Muscle of back (tissue), 13 donors: ENCODE results near the gene ARFIP1. TPM values are rescaled to one million over a fixed set of nuclear protein-coding genes. Genes with fewer than 3 reads are reported as not detected.
"Not testable (repeated sequence)": the region's sequence is repeated elsewhere in the genome, so short reads cannot be mapped to it uniquely, and the experiment has no call there.

Experiments
- DNase-seq, 3 donors: peaks; one replicate each; pipeline versions ENCODE4 v3.0.0 to v3.0.0-alpha.2; 2013
- long read RNA-seq, 9 donors: transcript quantifications; one replicate each; lab custom pipeline, GENCODE V29; 2026
- polyA plus RNA-seq, 10 donors: library from polyadenylated mRNA; unstranded; fragments of 120-200 nt; gene quantifications; one replicate each; pipeline ENCODE4 v1.2.1, GENCODE V29; 2013; ENCODE audit not compliant: insufficient read length in 10 of 10

Gene ARFIP1, protein sequence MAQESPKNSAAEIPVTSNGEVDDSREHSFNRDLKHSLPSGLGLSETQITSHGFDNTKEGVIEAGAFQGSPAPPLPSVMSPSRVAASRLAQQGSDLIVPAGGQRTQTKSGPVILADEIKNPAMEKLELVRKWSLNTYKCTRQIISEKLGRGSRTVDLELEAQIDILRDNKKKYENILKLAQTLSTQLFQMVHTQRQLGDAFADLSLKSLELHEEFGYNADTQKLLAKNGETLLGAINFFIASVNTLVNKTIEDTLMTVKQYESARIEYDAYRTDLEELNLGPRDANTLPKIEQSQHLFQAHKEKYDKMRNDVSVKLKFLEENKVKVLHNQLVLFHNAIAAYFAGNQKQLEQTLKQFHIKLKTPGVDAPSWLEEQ
- polyA plus RNA-seq: 10 to 100 TPM; 17.3 to 27.0 (median 20.9) TPM
- long read RNA-seq, donor 1, partial matches to known transcripts: 10 of 10 reads
- long read RNA-seq, donor 1, other reads (novel, unspliced or antisense): 0 of 10 reads
- long read RNA-seq, donor 2, partial matches to known transcripts: 0 of 3 reads
- long read RNA-seq, donor 2, other reads (novel, unspliced or antisense): 0 of 3 reads
- long read RNA-seq, donor 3: 0 reads
- long read RNA-seq, donor 4, partial matches to known transcripts: 16 of 18 reads
- long read RNA-seq, donor 4, other reads (novel, unspliced or antisense): 0 of 18 reads
- long read RNA-seq, donor 5, partial matches to known transcripts: 0 of 6 reads
- long read RNA-seq, donor 5, other reads (novel, unspliced or antisense): 0 of 6 reads
- long read RNA-seq, donor 6, partial matches to known transcripts: 15 of 18 reads
- long read RNA-seq, donor 6, other reads (novel, unspliced or antisense): 0 of 18 reads
- long read RNA-seq, donor 7, partial matches to known transcripts: 7 of 8 reads
- long read RNA-seq, donor 7, other reads (novel, unspliced or antisense): 0 of 8 reads
- long read RNA-seq, donor 8, partial matches to known transcripts: 0 of 3 reads
- long read RNA-seq, donor 8, other reads (novel, unspliced or antisense): 0 of 3 reads
- long read RNA-seq, donor 9: 0 reads

DNA sequence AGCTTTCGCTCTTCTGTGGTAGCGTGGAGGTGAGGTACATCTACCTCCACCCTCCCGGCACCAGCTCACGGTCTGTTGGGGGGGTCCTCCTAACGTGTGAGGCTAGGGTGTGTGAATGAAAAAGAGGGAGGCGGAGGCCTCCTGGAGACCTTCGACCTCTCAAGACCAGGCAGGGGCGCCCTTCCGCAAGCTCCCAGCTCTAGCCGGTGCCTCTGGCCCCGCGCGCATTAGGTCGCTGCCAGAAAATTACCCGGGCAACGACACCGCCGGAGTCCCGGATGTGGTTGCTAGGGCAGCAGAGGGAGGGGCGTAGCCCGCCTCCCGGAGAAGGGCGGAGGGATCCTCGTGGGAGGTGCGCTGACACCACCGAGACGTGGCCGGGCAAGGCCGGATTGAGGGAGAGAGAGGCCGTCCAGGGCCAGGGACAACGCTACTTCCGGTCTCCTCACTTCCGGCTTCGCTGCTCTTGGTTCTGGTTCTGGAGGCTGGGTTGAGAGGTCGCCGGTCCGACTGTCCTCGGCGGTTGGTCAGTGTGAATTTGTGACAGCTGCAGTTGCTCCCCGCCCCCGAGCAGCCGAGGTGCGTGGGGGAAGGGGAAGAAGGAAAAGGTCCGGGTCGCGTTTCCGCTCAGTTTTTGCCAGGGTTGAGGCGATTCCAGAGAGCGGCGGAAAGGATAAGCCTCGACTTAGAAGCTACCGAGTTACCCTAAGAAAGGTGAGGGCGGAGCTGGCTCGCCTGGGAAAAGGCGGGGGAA lies at the start of gene ARFIP1, which contains the start of gene TIGD4:
Gene ARFIP1 (plus strand): TSS at position 442 of the 754 bp plus-strand sequence. CDS start 49,680 bp downstream, outside the sequence.
Gene TIGD4 (minus strand): TSS at position 218 of the 754 bp plus-strand sequence. CDS start 8,726 bp downstream, outside the sequence.
- peak; percentile 96 to 99 (median 98) for DNase-seq

DNA sequence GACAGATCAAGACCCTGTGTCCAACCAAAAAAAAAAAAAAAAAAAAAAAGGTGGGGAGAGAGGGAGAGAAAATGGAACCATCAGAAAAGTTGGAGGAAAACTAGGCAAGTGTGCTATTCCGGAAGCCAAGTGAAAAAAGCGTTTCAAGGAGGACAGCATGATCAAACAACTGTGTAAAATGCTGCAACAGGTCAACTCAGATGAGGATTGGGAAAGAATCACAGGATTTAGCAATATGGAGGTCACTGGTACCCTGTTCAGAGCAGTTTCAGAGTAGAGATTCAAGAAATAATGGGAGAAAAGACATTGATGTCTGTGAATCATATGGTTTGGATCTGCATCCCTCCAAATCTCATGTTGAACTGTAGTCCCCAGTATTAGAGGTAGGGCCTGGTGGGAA lies 47.8 kb upstream of the ARFIP1 start:
- DNase-seq: no peak

DNA sequence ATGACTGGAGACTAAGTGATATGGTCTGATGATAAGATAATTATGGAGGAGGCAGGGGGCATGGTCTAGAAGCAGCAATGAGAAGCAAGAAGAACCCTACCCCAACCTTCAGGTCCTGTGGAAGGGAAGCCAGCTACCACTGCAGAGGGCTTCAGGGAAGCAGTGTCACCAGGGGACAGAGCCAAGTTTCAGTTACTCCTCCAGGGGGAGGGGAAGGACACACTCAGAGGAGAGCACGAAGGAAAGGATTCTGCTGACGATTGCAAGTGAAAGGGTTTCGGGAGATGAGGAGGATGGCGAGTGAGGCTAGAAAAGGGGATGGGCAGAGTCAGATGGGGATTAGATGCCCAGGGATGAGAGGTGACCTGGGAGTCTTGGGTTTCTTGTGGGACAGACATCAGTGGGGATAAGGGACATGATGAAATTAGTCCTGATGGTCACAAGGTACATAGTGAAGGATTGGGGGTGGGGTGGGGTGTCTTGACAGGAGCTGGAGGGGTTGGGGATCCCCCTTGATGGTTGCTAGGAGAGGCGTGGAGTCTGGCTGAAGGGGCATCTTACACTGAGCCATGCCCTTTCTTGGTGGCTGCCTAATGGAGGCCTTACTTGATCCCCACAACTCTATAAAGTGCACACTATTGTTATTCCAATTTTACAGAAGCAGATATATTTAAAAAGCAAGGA lies 45.6 kb upstream of the ARFIP1 start:
- no peak for DNase-seq

DNA sequence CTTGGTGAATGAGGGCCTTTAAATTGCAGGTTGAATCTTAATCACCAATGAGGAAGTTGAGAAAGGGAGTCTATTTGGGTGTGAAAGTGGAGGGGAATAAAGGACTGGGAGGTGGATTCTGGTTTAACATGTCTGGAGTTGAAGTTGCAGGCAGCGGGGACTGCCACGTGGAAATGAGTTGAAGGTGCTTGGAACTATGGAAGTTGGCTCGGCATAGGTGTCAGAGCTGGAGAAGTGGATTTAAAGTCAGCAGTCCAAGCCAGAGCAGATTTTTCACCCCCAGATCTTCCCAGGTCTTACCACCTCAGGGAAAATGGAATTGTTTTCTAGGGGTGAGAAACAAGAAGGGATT lies 45.1 kb upstream of the ARFIP1 start:
- DNase-seq: no peak

DNA sequence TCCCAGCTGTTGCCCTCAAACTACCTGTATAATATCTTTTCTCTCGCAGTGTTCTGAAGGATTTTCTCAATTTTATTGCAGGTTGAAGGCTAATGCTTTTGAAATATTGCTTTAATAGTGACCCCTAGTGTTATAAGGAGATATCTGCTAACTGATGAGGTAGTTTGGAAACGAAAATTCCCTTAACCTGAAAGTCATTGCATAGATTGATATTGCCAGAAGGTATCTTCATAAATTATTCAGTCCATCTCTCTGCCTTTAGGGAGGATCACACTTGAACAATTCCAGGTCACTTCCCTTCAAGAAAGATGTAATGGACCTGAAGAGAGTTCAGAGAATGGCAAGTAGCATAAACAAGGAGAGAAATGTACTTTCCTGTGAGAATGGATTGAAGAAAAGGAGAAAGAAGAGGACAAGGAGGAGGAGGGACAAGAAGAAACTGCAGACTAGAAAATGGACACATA lies 44.3 kb upstream of the ARFIP1 start:
- DNase-seq: peak in 1 of 3 donors; percentile 24

DNA sequence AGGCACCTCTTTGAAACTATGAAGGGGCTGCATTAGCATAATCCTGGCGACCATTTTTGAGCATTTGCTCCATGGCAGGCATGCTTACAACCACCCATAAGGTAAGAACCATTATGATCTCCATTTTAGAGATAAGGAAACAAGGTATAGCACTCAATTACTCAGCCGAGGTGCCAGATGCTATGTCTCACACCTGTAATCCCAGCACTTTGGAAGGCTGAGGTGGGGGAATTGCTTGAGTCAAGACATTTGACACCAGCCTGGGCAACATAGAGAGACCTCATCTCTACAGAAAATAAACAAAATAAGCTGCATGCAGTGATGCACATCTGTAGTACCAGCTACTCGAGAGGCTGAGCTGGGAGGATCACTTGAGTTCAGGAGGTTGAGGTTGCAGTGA lies 43.8 kb upstream of the ARFIP1 start:
- no peak for DNase-seq

DNA sequence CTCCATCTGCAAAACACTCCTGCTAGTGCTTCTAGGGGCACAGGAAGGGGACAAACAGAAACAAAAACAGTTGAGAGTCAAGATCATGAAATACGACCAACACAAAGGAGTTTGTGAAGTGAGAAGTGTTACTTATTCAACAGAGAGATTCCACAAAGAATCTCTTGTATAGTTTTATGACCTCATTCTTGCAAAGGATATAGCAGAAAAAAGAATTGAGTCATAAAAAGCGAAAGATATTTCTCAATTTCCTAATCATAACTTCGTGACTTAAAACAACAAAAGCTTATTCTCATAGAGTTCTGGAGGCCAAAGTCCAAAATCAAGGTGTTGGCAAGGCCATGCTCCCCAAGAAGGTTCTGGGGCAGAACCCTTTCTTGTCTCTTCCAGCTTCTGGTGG lies 40.9 kb upstream of the ARFIP1 start:
- DNase-seq: no peak

DNA sequence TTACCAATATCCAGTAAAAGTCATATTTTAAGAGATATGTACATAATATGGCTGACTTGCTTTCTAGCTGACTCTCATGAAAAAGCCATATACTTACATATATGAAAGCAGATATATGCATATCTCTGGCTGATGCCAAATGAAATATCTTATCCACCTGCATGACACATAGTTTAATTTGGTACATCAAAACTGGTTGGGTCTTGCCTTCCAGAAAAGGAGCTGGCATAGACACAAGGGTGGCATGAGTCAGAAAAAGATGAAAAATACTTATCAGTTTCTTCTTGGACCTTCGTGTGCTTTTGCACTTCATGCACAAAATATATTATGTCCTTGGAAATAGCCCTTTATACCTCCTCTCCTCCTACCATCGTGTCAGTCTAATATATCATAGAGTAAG lies 32.3 kb upstream of the ARFIP1 start:
- no peak for DNase-seq

DNA sequence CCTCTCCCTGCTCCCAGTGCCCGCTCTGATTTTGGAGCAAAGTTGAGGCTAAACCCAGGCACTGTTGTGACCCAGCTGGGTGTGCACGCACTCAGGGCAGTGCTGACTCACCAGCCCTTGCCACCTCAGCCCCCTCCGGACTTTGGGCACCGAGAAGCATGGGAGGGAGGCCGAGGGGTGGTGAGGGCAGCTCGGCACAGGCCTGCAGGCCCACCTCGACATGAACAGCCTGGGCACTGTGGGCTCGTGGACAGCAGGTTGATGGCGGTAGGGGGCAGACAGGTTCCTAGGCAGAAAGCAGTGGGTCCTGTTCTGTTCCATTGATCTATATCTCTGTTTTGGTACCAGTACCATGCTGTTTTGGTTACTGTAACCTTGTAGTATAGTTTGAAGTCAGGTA lies 31.1 kb upstream of the ARFIP1 start:
- no peak for DNase-seq

DNA sequence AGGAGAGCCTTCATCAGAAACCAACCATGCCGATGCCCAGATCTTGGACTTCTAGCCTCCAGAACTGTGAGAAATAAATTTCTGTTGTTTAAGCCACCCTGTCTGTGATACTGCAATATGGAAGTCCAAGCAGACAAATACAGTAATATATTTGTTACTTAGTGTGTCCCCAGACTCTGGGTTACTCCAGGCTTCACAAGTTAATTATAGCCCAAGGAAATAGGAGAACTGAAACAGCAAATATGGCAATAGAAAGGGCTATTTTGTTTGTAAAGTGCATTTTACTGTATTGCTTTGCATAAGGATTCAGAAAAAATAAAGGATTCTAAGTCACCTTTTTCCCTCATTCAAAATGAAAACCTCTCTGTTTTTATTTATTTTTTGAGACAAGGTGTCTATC lies 16.0 kb upstream of the ARFIP1 start:
- no peak for DNase-seq

DNA sequence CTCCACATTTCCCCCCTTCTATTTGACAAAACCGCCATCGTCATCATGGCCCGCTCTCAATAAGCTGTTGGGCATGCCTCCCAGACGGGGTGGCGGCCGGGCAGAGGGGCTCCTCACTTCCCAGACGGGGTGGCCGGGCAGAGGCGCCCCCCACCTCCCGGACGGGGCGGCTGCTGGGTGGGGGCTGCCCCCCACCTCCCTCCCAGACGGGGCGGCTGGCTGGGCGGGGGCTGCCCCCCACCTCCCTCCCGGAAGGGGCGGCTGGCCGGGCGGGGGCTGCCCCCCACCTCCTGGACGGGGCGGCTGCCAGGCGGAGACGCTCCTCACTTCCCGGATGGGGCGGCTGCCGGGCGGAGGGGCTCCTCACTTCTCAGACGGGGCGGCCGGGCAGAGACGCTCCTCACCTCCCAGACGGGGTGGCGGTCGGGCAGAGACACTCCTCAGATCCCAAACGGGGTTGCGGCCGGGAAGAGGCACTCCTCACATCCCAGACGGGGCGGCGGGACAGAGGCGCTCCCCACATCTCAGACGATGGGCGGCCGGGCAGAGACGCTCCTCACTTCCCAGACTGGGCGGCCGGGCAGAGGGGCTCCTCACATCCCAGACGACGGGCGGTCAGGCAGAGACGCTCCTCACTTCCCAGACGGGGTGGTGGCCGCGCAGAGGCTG lies 14.6 kb upstream of the ARFIP1 start:
- DNase-seq: not testable (repeated sequence)

DNA sequence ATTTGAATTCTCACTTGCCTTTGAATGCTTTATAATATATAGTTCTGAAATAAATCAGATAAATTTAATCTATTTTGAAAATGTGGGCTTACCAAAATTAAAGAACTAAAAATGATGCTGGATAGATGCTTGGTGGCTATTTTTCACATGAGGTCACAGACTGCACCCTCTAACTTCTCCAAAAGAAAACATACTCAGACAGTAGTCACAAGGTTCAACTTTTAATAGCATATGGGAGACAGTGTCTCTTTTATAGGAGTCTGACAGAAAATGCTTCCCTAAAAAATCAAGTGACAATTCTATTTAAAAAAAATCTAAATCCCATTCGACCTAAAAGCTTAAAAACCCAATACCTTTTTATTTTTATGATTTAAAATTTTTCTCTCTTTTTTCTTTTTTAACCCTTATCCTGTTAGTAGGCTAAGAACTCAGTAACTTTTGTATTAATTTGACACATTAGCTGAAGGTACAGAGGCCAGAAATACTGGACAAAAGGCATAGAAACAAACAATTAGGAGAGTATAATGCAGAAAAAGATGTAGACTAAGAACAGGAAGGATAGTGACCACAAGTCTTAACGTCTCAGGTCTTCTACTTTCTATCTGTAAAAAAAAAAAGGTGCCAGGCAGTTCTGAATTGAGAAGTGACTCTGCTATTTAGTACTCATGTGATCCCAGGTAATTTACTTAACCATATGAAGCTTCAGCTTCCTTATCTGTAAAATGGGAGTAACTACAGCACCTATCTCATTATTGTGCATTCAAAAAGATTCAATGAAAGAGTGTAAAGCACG lies 7.8 kb upstream of the ARFIP1 start:
- DNase-seq: no peak

DNA sequence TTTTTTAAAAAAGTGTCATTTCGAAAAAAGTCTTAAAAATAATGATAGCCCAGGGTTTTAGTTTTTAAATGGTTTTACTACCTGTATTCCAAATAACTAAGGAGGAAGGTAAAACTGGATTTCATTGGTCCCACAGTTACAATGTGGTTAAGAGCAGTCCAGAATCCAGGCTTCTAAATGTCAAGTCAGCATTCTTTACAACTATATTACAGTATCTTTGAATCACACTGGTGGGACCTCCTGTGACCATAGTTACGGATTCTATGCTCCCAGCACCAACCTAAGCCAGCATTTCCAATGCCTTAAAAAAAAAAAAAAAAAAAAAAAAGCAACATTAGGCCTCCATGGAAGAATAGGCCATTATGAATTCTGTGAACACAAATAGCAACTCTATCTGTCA lies 6.4 kb upstream of the ARFIP1 start:
- no peak for DNase-seq

DNA sequence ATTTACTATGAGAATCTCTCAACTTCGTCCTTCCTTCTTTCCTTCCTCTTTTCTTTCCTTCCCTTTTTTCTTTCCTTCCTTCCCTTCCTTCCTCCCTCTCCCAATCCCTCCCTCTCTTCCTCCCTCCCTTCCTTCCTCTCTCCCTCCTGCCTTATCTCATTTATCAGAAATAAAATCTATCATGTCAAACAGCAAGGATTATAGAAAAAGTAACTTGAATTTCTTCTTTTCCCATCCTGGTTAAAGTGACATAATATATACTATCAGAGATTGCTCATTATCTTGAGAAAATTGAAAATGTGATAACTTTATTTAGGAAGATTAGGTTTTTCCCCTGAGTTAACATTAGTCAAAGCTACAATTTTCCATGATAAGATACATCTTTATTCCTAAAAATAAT lies 5.8 kb upstream of the ARFIP1 start:
- no peak for DNase-seq

DNA sequence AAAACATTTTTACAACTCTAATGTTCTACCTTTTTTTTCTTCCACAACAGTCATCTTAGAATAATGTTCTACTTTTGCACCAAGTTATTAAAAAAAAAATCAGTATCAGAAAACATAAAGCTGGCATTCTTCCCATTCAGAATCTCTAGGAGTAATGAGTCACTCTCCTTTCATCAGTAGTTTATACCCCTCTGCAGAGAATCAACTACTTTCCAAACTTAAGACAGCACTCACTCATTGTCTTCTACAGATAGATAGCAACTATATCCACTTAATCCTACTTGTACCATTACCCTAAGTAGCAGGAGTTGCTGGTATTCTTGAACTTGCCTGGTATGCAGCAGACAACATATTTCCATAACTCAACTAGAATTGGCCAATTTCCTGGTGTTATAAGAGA lies 3.4 kb upstream of the ARFIP1 start:
- DNase-seq: no peak

DNA sequence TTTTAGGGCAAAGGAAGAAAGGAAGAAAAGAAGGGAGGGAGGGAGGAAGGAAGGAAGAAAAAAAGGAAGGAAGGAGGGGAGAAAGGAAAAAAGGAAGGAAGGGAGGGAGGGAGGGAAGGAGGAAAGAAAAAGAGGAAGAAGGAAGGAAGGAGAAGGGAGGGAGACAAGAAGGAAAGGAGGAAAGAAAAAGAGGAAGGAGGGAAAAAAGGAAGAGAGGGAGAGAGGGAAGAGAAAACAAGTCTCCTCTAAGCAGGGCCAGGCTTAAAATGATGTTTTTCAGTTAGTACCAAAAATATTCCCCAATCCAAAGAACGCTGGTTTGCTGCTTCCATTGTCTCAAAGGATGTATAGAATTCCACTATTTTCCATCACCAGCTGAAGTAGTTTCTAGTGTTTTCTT lies 2.3 kb upstream of the ARFIP1 start:
- no peak for DNase-seq

DNA sequence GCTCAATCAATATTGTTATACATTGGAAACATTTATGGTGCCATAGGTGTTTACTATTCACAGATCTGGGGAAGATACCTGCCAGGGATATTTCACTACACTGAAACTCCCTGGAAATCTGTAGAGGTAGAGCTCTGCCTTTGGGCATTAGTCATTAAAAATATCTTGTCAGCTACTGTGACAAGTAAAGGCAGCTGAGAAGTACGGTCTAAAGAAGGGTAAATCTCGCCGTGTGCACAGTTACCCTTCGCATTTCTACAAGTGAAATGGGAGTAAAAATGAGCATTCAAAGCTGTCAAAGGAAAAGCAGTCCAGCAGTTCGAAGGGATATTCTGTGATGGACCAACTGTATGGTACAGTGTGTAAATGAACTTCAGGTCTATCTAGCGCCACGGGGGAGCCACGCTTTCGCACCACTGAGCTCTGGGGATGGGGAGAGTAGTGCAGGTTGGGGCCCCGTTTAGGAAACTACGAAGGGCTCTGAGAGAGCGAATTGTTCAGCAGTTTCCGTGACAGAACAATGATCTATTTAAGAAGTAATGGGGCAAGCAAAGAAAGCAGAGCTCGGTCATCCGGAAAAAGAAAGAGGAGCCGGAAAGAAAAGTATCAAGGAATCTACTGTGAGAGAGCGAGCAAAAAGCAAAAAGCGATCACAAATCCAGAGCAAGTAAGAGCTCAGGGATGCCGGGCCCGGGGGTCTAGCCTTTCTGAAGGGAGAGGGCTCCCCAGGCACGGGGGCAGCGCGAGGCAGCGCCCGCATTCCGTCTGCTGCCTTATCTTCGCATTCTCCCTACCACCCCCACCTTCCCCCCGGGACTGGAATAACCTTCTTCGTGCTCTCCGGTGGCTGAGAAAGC lies 870 bp upstream of the ARFIP1 start:
- DNase-seq: peak; percentile 10 to 73 (median 40)

DNA sequence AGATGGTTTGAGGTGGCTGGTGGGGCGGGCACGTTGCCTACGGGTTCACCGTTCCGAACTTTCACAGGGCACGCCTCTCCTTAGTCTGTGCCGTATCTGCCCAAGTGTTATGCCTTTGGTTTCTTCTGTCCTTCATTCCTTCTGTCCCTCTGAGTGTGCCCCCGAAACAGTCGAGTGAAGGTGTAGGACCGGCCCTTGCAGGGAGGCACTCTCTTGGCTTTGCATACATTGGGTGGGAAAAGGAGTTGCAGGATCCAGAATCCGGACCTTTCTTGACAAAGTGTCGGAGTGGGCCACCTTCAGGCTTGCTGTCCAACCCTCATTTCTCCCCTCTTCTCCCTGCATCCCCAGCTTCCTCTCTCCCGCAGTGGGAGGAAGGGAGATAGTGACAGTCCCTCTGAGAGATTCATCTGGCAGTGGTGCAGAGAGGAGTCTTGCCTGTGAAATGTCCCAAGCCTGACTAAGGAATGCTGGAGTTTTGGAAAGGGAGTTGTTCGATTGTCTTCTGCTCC lies 569 bp downstream of the ARFIP1 start:
- peak in 2 of 3 donors; percentile 19 to 49 for DNase-seq
